CD14-positive monocyte (primary cell): Measurements from ENCODE around the gene RMDN3. TPM values are rescaled to one million over a fixed set of nuclear protein-coding genes. Genes with fewer than 3 reads are reported as not detected.
A peak's percentile ranks its signal among the peaks of the same experiment; 100 is the strongest.

Experiments
- DNase-seq, 3 donors: peaks; one replicate each; pipeline ENCODE4 v3.0.0-alpha.2; 2011 to 2022
- H2AFZ ChIP-seq: 2 replicates; pipeline ENCODE4 v1.6.0; 2012; ENCODE audit warnings: mild to moderate bottlenecking, low read depth, low read length, inconsistent platforms; ENCODE audit not compliant: insufficient read depth, poor library complexity, severe bottlenecking
- H3K27ac ChIP-seq, 2 donors: 1 replicate in 1 of 2; 2 replicates in 1 of 2; pipeline ENCODE4 v1.5.1; 2012 to 2013; ENCODE audit warnings: low read length in 2 of 2, control low read depth in 1 of 2, inconsistent platforms in 1 of 2, low read depth in 1 of 2, mild to moderate bottlenecking in 1 of 2
- H3K27me3 ChIP-seq, 2 donors: one replicate each; pipeline versions ENCODE4 v1.6.0 to v1.6.1; 2011 to 2013; ENCODE audit warnings: low read length in 2 of 2; ENCODE audit not compliant: control insufficient read depth in 2 of 2, insufficient read depth in 2 of 2
- H3K36me3 ChIP-seq, 2 donors: replicated peaks in 1 of 2; 1 replicate in 1 of 2; 2 replicates in 1 of 2; pipeline versions ENCODE4 v1.5.1 to v1.6.1; 2012 to 2013; ENCODE audit warnings: low read length in 2 of 2, control low read depth in 1 of 2, inconsistent platforms in 1 of 2, mild to moderate bottlenecking in 1 of 2; ENCODE audit not compliant: insufficient read depth in 2 of 2, control insufficient read depth in 1 of 2
- H3K4me1 ChIP-seq, 2 donors: 1 replicate in 1 of 2; 2 replicates in 1 of 2; pipeline versions ENCODE4 v1.5.1 to v1.6.1; 2012 to 2013; ENCODE audit warnings: low read length in 2 of 2, control low read depth in 1 of 2, inconsistent platforms in 1 of 2, mild to moderate bottlenecking in 1 of 2, moderate library complexity in 1 of 2; ENCODE audit not compliant: insufficient read depth in 2 of 2, control insufficient read depth in 1 of 2
- H3K4me2 ChIP-seq: replicated peaks from 2 replicates; pipeline ENCODE3; 2012; ENCODE audit warnings: low read length, moderate library complexity, mild to moderate bottlenecking; ENCODE audit not compliant: poor library complexity, severe bottlenecking; ENCODE audit errors: extremely low read depth
- H3K4me3 ChIP-seq, 3 experiments: fragments of 200-600 bp in 1 of 3; sonication (generic) in 1 of 3; replicated peaks in 1 of 3; 1 replicate in 2 of 3; 2 replicates in 1 of 3; pipeline ENCODE4 v1.5.1; 2011 to 2013; ENCODE audit warnings: low read length in 3 of 3, mild to moderate bottlenecking in 3 of 3, control low read depth in 2 of 3, low read depth in 2 of 3, inconsistent platforms in 1 of 3, moderate library complexity in 1 of 3
- H3K79me2 ChIP-seq: 2 replicates; pipeline ENCODE4 v1.6.0; 2012; ENCODE audit warnings: mild to moderate bottlenecking, control low read depth, inconsistent platforms, low read length, moderate library complexity; ENCODE audit not compliant: insufficient read depth
- H3K9ac ChIP-seq: 2 replicates; pipeline ENCODE4 v1.6.0; 2017; ENCODE audit warnings: low read length, mild to moderate bottlenecking; ENCODE audit not compliant: insufficient read depth, poor library complexity, severe bottlenecking
- H3K9me3 ChIP-seq, 2 donors: replicated peaks in 1 of 2; 1 replicate in 1 of 2; 2 replicates in 1 of 2; pipeline versions ENCODE4 v1.5.1 to v1.6.1; 2012 to 2013; ENCODE audit warnings: low read length in 2 of 2, control low read depth in 1 of 2; ENCODE audit not compliant: control insufficient read depth in 1 of 2, insufficient read depth in 1 of 2
- H4K20me1 ChIP-seq: 2 replicates; pipeline ENCODE4 v1.6.0; 2012; ENCODE audit warnings: mild to moderate bottlenecking, low read length, control low read depth, moderate library complexity; ENCODE audit not compliant: insufficient read depth
- H3K27ac Mint-ChIP-seq, 7 donors: one replicate each; pipeline ENCODE4 v1.8.0; 2020; ENCODE audit warnings: mild to moderate bottlenecking in 7 of 7, mixed read lengths in 7 of 7, moderate library complexity in 6 of 7, inconsistent platforms in 2 of 7
- H3K27me3 Mint-ChIP-seq, 3 donors: one replicate each; pipeline ENCODE4 v1.8.0; 2021 to 2022; ENCODE audit warnings: low read depth in 3 of 3, mild to moderate bottlenecking in 3 of 3, mixed read lengths in 3 of 3, moderate library complexity in 3 of 3, inconsistent platforms in 1 of 3
- H3K36me3 Mint-ChIP-seq, 2 donors: one replicate each; pipeline ENCODE4 v1.8.0; 2020; ENCODE audit warnings: mixed read lengths in 2 of 2, inconsistent platforms in 1 of 2, mild to moderate bottlenecking in 1 of 2
- H3K4me1 Mint-ChIP-seq: one replicate; pipeline ENCODE4 v1.8.0; 2020; ENCODE audit warnings: mild to moderate bottlenecking, mixed read lengths
- H3K4me3 Mint-ChIP-seq, 2 donors: one replicate each; pipeline ENCODE4 v1.8.0; 2020; ENCODE audit warnings: mild to moderate bottlenecking in 2 of 2, mixed read lengths in 2 of 2, moderate library complexity in 1 of 2
- H3K9me3 Mint-ChIP-seq, 7 donors: one replicate each; pipeline ENCODE4 v1.8.0; 2020 to 2022; ENCODE audit warnings: mixed read lengths in 7 of 7, mild to moderate bottlenecking in 6 of 7, moderate library complexity in 6 of 7, inconsistent platforms in 2 of 7
- WGBS: methylation state at CpG from one replicate; pipeline ENCODE4 v1.1.5; 2013; ENCODE audit warnings: missing lambda C conversion rate; ENCODE audit not compliant: insufficient coverage; 5-methylcytosine and 5-hydroxymethylcytosine counted together
- intact Hi-C, 2 donors: fragments of 100-400 bp; cut with micrococcal nuclease; formaldehyde crosslinking; loops; one replicate each; pipeline versions ENCODE4 v1.15.0 to v1.15.1; 2023
- polyA plus RNA-seq, 3 donors: library from polyadenylated mRNA; depleted of rRNA in 1 of 3; unstranded in 2 of 3; stranded (reverse) in 1 of 3; fragments of 300-500 nt in 2 of 3; fragments of >200 nt in 1 of 3; fragmentation: Illumina TruSeq in 2 of 3; gene quantifications; 1 replicate in 2 of 3; 2 replicates in 1 of 3; pipeline ENCODE4 v1.2.3, GENCODE V29; 2012 to 2021
- TF ChIP-seq, protein P1 (sequence below): fragments of 200-600 bp; IDR thresholded peaks from one replicate; pipeline ENCODE4 v1.8.0; 2022; ENCODE audit warnings: antibody characterized with exemption, mild to moderate bottlenecking

Gene RMDN3
- polyA plus RNA-seq, 3 donors: 9.8 to 13.5 (median 13.2) TPM

DNA sequence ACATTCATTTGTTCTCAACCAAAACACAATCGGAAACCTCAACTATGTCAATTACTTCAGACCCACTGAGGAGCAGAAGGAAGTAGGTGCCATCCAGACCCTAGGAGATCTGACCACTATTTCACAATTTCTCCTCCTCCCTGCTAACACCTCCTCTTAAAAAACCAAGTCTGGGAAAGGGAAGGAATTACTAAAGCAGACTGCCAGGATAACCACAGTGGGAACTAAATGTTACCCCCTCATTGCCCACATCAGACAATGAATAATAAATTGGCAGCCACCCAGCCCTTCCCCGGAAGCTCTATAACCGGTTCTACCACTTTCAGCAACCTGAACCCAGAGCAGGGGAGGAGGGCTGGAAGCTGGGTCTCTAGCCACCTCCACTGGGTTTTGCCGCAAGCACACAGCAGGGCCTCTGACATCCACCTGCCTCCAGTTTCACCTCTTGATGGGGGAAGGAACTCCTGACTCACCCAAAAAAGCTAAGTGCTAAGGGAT is 32.3 kb upstream of the RMDN3 start:
- no peak overlapping the region for H3K4me3 Mint-ChIP-seq
- Histone ChIP-seq H3K27ac (no peak overlapping the region), H3K27me3 (no peaks in the 10 kb centered on the region), H3K4me3 (no peak overlapping the region), H3K9me3 (no peaks in the 10 kb centered on the region), H3K9ac (peak overlapping the region; percentile 34), H4K20me1 (peaks cover 67% of the 10 kb centered on the region), H2AFZ (no peak overlapping the region), H3K4me2 (peak overlapping the region; percentile 15), H3K4me1 (peaks cover 14 to 21% of the 10 kb centered on the region in 2 donors), H3K79me2 (peaks cover 23% of the 10 kb centered on the region), H3K36me3 (peaks cover 2 to 20% of the 10 kb centered on the region in 2 donors)
- H3K27me3 Mint-ChIP-seq: peaks cover 0 to 10% (median 2%) of the 10 kb centered on the region in 3 donors
- H3K27ac Mint-ChIP-seq: peak overlapping the region in 1 of 7 donors; percentile 26
- peaks cover 21 to 42% of the 10 kb centered on the region in 2 donors for H3K36me3 Mint-ChIP-seq
- no peaks in the 10 kb centered on the region for H3K9me3 Mint-ChIP-seq
- intact Hi-C loops: loop anchor here in 1 of 2 donors (10.0 kb wide), 1 partner anchor 103 kb away; no protein-coding TSS in a partner anchor
- TF ChIP-seq, protein P1, sequence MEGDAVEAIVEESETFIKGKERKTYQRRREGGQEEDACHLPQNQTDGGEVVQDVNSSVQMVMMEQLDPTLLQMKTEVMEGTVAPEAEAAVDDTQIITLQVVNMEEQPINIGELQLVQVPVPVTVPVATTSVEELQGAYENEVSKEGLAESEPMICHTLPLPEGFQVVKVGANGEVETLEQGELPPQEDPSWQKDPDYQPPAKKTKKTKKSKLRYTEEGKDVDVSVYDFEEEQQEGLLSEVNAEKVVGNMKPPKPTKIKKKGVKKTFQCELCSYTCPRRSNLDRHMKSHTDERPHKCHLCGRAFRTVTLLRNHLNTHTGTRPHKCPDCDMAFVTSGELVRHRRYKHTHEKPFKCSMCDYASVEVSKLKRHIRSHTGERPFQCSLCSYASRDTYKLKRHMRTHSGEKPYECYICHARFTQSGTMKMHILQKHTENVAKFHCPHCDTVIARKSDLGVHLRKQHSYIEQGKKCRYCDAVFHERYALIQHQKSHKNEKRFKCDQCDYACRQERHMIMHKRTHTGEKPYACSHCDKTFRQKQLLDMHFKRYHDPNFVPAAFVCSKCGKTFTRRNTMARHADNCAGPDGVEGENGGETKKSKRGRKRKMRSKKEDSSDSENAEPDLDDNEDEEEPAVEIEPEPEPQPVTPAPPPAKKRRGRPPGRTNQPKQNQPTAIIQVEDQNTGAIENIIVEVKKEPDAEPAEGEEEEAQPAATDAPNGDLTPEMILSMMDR: no peak
- H3K4me1 Mint-ChIP-seq: peaks cover 26% of the 10 kb centered on the region
- peak in 1 of 3 donors; percentile 12 for DNase-seq
- WGBS: 0% methylated on average over 1 of the region's 4 CpGs

DNA sequence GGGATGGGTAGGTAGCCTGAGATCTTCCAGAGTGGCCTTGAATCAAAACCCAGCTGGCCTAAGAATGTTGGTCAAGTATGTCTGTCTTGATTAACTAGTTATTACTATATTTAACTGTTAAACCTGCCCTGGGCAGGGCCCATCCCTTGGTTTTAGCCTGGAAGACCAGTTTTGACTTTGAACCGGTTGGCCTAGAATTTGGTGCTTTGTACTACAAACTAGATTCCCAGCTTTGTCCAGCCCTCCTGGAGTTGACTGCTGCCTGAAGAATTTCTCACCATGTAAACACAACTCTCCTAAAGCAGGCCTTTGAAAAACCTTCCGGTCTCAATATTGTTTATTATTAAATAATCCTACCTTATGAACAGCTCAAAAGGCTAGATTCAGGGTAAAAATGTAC is 30.8 kb upstream of the RMDN3 start:
- H3K79me2 ChIP-seq: peaks cover 23% of the 10 kb centered on the region
- H2AFZ ChIP-seq: no peak overlapping the region
- no peak for DNase-seq
- H3K36me3 ChIP-seq: peaks cover 0 to 10% of the 10 kb centered on the region in 2 donors
- intact Hi-C loops: loop anchor here in 1 of 2 donors (10.0 kb wide), 1 partner anchor 101 kb away; no protein-coding TSS in a partner anchor
- Mint-ChIP-seq H3K4me1 (peaks cover 26% of the 10 kb centered on the region), H3K36me3 (peaks cover 14 to 29% of the 10 kb centered on the region in 2 donors), H3K27me3 (peaks cover 0 to 11% (median 2%) of the 10 kb centered on the region in 3 donors), H3K27ac (no peak overlapping the region), H3K4me3 (no peak overlapping the region), H3K9me3 (no peaks in the 10 kb centered on the region)
- H3K4me1 ChIP-seq: peaks cover 14 to 21% of the 10 kb centered on the region in 2 donors
- TF ChIP-seq, protein P1: no peak
- H3K9me3 ChIP-seq: no peaks in the 10 kb centered on the region
- WGBS: no CpG with 5 or more reads among the region's 2 CpGs
- H3K27me3 ChIP-seq: no peaks in the 10 kb centered on the region
- no peak overlapping the region for H3K4me3 ChIP-seq
- peaks cover 70% of the 10 kb centered on the region for H4K20me1 ChIP-seq
- no peak overlapping the region for H3K9ac ChIP-seq
- no peak overlapping the region for H3K27ac ChIP-seq
- H3K4me2 ChIP-seq: no peak overlapping the region
